Measurements from ENCODE around the gene PJA2. TPM values are rescaled to one million over a fixed set of nuclear protein-coding genes. Genes with fewer than 3 reads are reported as not detected.
A peak's percentile ranks its signal among the peaks of the same experiment; 100 is the strongest.

The PJA2 gene
- total RNA-seq, 1 experiment from 2014 or later, result 54.4 TPM

DNA sequence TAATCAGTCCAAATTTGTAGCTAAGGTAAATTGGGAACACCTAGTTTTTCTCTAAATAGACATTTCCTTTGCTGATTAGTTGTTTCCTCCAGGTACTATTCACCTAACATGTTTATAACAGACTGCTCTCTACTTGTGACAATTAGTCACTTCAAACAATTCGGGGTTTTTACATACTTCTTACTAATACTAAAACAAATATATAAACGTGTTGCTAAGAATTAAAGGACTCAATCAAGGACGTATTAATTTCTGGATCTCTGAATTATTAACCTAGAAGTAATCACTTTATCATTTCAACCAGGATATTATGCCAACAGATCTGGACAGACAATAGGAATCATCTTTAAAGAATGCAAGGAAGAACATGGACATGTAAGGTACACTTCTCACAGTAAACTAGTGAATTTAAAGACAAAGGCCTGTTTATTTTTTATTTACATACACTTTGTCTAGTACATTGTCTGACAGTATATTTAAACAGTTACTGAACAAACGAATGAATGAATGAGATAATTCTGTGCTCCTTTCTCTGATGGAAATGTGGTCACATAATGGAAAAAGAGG lies 22.3 kb downstream of the PJA2 start:
- intact Hi-C loops (cut with micrococcal nuclease), result no loop called here
- H3K27me3 Mint-ChIP-seq (ENCODE audit: insufficient read depth, unreplicated experiment), result no peaks in the 10 kb centered on the region
- H3K9me3 Mint-ChIP-seq (ENCODE audit: unreplicated experiment), result peaks cover 8% of the 10 kb centered on the region
- no TSS peak for BruUV-seq (replicated peaks)
- DNase-seq (ENCODE audit: unreplicated experiment), result no peak
- TF ChIP-seq, protein P1, sequence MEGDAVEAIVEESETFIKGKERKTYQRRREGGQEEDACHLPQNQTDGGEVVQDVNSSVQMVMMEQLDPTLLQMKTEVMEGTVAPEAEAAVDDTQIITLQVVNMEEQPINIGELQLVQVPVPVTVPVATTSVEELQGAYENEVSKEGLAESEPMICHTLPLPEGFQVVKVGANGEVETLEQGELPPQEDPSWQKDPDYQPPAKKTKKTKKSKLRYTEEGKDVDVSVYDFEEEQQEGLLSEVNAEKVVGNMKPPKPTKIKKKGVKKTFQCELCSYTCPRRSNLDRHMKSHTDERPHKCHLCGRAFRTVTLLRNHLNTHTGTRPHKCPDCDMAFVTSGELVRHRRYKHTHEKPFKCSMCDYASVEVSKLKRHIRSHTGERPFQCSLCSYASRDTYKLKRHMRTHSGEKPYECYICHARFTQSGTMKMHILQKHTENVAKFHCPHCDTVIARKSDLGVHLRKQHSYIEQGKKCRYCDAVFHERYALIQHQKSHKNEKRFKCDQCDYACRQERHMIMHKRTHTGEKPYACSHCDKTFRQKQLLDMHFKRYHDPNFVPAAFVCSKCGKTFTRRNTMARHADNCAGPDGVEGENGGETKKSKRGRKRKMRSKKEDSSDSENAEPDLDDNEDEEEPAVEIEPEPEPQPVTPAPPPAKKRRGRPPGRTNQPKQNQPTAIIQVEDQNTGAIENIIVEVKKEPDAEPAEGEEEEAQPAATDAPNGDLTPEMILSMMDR (IDR thresholded peaks at IDR 0.05; ENCODE audit: unreplicated experiment), result no peak
- no peak overlapping the region for H3K4me3 Mint-ChIP-seq (ENCODE audit: unreplicated experiment)
- peaks cover 26% of the 10 kb centered on the region for H3K4me1 Mint-ChIP-seq (ENCODE audit: insufficient read depth, unreplicated experiment)
- ChIA-PET CTCF (no interaction called here), POLR2A (no interaction called here)
- H3K27ac Mint-ChIP-seq (ENCODE audit: low read depth, unreplicated experiment), result peak overlapping the region; percentile 58
- peaks cover 27% of the 10 kb centered on the region for H3K36me3 Mint-ChIP-seq (ENCODE audit: insufficient read depth, unreplicated experiment)

DNA sequence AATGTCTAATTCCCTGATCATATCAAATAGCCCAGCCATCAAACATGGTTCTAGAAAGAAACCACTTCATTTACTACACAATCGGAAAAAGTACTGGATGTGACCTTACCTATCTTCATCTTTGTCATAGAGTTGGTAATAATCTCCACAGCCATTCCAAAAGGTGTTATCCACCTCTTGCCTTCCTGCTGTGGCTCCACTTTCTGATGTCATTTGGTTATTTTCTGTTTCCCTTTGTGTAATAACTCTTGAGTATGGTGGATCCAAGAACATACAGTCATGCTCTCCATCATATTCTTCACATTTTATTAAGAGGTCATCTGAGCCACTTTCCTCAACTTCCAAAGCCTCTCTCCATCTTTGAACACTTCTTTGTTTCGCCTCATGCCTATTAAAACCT lies 31.7 kb downstream of the PJA2 start:
- no peak overlapping the region for H3K27ac Mint-ChIP-seq (ENCODE audit: low read depth, unreplicated experiment)
- TF ChIP-seq, protein P1 (IDR thresholded peaks at IDR 0.05; ENCODE audit: unreplicated experiment), result no peak
- H3K36me3 Mint-ChIP-seq (ENCODE audit: insufficient read depth, unreplicated experiment), result peaks cover 51% of the 10 kb centered on the region
- H3K9me3 Mint-ChIP-seq (ENCODE audit: unreplicated experiment), result no peaks in the 10 kb centered on the region
- POLR2A ChIA-PET, result no interaction called here
- BruUV-seq (replicated peaks), result no TSS peak
- CTCF ChIA-PET, result no interaction called here
- no peaks in the 10 kb centered on the region for H3K27me3 Mint-ChIP-seq (ENCODE audit: insufficient read depth, unreplicated experiment)
- H3K4me3 Mint-ChIP-seq (ENCODE audit: unreplicated experiment), result no peak overlapping the region
- H3K4me1 Mint-ChIP-seq (ENCODE audit: insufficient read depth, unreplicated experiment), result no peaks in the 10 kb centered on the region
- no peak for DNase-seq (ENCODE audit: unreplicated experiment)
- intact Hi-C loops (cut with micrococcal nuclease), result no loop called here

DNA sequence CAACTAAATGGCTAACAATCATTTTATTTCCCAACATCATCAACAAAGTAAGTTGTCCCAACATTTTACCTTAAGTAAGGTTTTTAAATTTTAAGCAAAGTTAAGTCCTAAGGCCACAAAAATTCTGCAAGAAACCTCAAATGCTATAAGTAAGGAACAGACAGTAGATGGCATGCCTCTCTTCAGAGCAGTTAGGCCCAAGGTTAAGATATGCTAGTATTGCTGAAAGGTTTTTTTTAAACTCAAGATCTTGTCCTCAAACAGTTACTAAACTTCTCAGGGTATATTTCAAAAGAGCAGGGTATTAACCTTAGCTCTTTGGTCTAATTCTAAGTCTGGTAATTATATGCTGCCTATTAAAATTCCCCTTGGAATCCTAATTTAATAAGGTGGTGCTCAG lies 35.1 kb downstream of the PJA2 start:
- H3K4me1 Mint-ChIP-seq (ENCODE audit: insufficient read depth, unreplicated experiment), result peaks cover 9% of the 10 kb centered on the region
- intact Hi-C loops (cut with micrococcal nuclease), result no loop called here
- TF ChIP-seq, protein P1 (IDR thresholded peaks at IDR 0.05; ENCODE audit: unreplicated experiment), result no peak
- no peak overlapping the region for H3K4me3 Mint-ChIP-seq (ENCODE audit: unreplicated experiment)
- POLR2A ChIA-PET, result interaction anchor here (0.7 to 1.9 kb wide), 3 partner anchors 12 to 314 kb away, joined by 3 to 6 read pairs (median 3); no protein-coding TSS in a partner anchor
- H3K27ac Mint-ChIP-seq (ENCODE audit: low read depth, unreplicated experiment), result no peak overlapping the region
- no peaks in the 10 kb centered on the region for H3K9me3 Mint-ChIP-seq (ENCODE audit: unreplicated experiment)
- H3K36me3 Mint-ChIP-seq (ENCODE audit: insufficient read depth, unreplicated experiment), result peaks cover 55% of the 10 kb centered on the region
- H3K27me3 Mint-ChIP-seq (ENCODE audit: insufficient read depth, unreplicated experiment), result no peaks in the 10 kb centered on the region
- CTCF ChIA-PET, result interaction anchor here (0.6 to 1.1 kb wide), 3 partner anchors 16 to 457 kb away, joined by 4 to 7 read pairs (median 4); no protein-coding TSS in a partner anchor
- no peak for DNase-seq (ENCODE audit: unreplicated experiment)
- BruUV-seq (replicated peaks), result no TSS peak

DNA sequence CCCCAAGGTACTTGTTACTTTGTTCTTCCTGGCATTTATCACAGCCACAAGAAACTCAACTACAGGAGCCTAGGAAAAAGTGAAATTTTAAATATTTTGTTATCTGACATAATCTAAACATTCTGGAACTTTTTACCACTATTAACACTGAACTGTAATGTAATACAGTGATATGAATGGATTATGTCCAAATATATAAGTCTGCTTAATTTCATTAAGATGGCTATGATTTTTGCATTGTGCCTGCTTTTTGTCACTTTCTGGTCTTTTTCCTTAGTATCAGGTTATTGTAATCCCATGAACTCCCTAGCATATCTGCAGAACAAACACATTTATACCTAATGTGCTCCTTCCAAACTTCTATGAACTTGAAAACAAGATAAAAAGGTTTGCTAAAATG lies 35.8 kb downstream of the PJA2 start:
- no TSS peak for BruUV-seq (replicated peaks)
- ChIA-PET CTCF (no interaction called here), POLR2A (interaction anchor here (1.9 kb wide), 1 partner anchor 11 kb away, joined by 6 read pairs; no protein-coding TSS in a partner anchor)
- H3K9me3 Mint-ChIP-seq (ENCODE audit: unreplicated experiment), result no peaks in the 10 kb centered on the region
- peaks cover 51% of the 10 kb centered on the region for H3K36me3 Mint-ChIP-seq (ENCODE audit: insufficient read depth, unreplicated experiment)
- H3K4me3 Mint-ChIP-seq (ENCODE audit: unreplicated experiment), result no peak overlapping the region
- H3K27ac Mint-ChIP-seq (ENCODE audit: low read depth, unreplicated experiment), result no peak overlapping the region
- DNase-seq (ENCODE audit: unreplicated experiment), result no peak
- TF ChIP-seq, protein P1 (IDR thresholded peaks at IDR 0.05; ENCODE audit: unreplicated experiment), result no peak
- H3K27me3 Mint-ChIP-seq (ENCODE audit: insufficient read depth, unreplicated experiment), result no peaks in the 10 kb centered on the region
- intact Hi-C loops (cut with micrococcal nuclease), result no loop called here
- peaks cover 9% of the 10 kb centered on the region for H3K4me1 Mint-ChIP-seq (ENCODE audit: insufficient read depth, unreplicated experiment)
